Heart right ventricle (tissue), 16 donors: ENCODE data around the gene MCM5. TPM values are rescaled to one million over a fixed set of nuclear protein-coding genes. Genes with fewer than 3 reads are reported as not detected.

Experiments used
- ATAC-seq, 8 donors: fragments of 200-7000 bp; cut with Tn5 transposase; one replicate each; pipeline ENCODE4 v1.9.1; 2020; ENCODE audit warnings: mild to moderate bottlenecking in 8 of 8, moderate library complexity in 8 of 8, moderate number of reproducible peaks in 1 of 8
- DNase-seq, 2 donors: peaks; one replicate each; pipeline ENCODE4 v3.0.0-alpha.2; 2020
- H3K27ac ChIP-seq, 10 donors: fragments of 200-600 bp; sonication (generic) in 2 of 10; one replicate each; pipeline versions ENCODE4 v1.5.0 to v1.8.0; 2020 to 2022; ENCODE audit warnings: mild to moderate bottlenecking in 3 of 10
- H3K27me3 ChIP-seq, 7 donors: fragments of 200-600 bp; one replicate each; pipeline ENCODE4 v1.8.0; 2021 to 2022; ENCODE audit warnings: mild to moderate bottlenecking in 2 of 7
- H3K36me3 ChIP-seq, 9 donors: fragments of 200-600 bp; sonication (generic) in 1 of 9; one replicate each; pipeline versions ENCODE4 v1.5.0 to v1.8.0; 2020 to 2022; ENCODE audit warnings: mild to moderate bottlenecking in 2 of 9
- H3K4me1 ChIP-seq, 9 donors: fragments of 200-600 bp; sonication (generic) in 1 of 9; one replicate each; pipeline versions ENCODE4 v1.5.0 to v1.8.0; 2020 to 2022; ENCODE audit warnings: mild to moderate bottlenecking in 4 of 9
- H3K4me3 ChIP-seq, 10 donors: fragments of 200-600 bp; sonication (generic) in 2 of 10; one replicate each; pipeline versions ENCODE4 v1.5.0 to v1.8.0; 2020 to 2022; ENCODE audit warnings: mild to moderate bottlenecking in 7 of 10, moderate library complexity in 2 of 10
- H3K9me3 ChIP-seq, 11 donors: fragments of 200-600 bp in 10 of 11; sonication (generic) in 2 of 11; one replicate each; pipeline versions ENCODE4 v1.5.0 to v1.8.0; 2013 to 2022; ENCODE audit warnings: mild to moderate bottlenecking in 2 of 11, control low read depth in 1 of 11, moderate library complexity in 1 of 11
- WGBS, 2 donors: extraction: QIAGEN DNeasy Blood & Tissue Kit; methylation state at CpG; one replicate each; pipeline ENCODE4 v1.1.7; 2013; ENCODE audit warnings: inconsistent platforms in 1 of 2; 5-methylcytosine and 5-hydroxymethylcytosine counted together
- intact Hi-C, 10 donors: fragments of 100-400 bp; cut with DNase I; formaldehyde crosslinking; loops; one replicate each; pipeline versions ENCODE4 v1.11.1 to v1.14.2; 2022
- polyA plus RNA-seq, 2 donors: library from polyadenylated mRNA; stranded (reverse); fragments of 200-250 nt; gene quantifications; one replicate each; pipeline ENCODE4 v1.2.3, GENCODE V29; 2013
- total RNA-seq, 10 donors: library from RNA; stranded (reverse); fragmentation: NEBNext Ultra II Directional in 3 of 10; extraction: Animal tissue kit (Norgen Biotek cat#: 25700) in 3 of 10; gene quantifications; one replicate each; pipeline versions ENCODE4 v1.2.1 to v1.2.4, GENCODE V29; 2021 to 2023
- TF ChIP-seq, protein P1 (sequence below), 9 donors: fragments of 200-600 bp; sonication (generic) in 2 of 9; IDR thresholded peaks; one replicate each; pipeline versions ENCODE4 v1.5.0 to v1.8.0; 2021 to 2022; ENCODE audit warnings: antibody characterized with exemption in 9 of 9, mild to moderate bottlenecking in 5 of 9, moderate library complexity in 1 of 9
- donor health status: Arrhythmogenic right ventricular cardiomyopathy.
- donor health status: ischemic (EF 13 %, LVEDD 7.1; RV severe dilation, severe dysfunction).
- donor health status: healthy with polysubstance abuse.
- donor health status: DM: no; HTN: yes; CAD: no.
- donor health status: DM: no; HTN: no; CAD: no.
- donor health status: ischemic (EF 25% LVEDD 6.9; RV normal size, moderate dysfunction).
- donor health status: ischemic (EF 25% LVEDD 5.7; RV mildly dilated, moderate dysfunction).
- donor health status: healthy.
- donor health status: DM: yes; HTN: yes; CAD: no.
- donor health status: Ischemic cardiomyopathy.
- donor health status: ischemic (EF 35%, LVEDD 5.7; RV mildly dilated, moderate dysfunction).
- donor health status: nonischemic (EF 11% LVEDD 7.7; RV severe dilation, severe dysfunction).
- donor health status: DM: yes; HTN: yes; CAD: no.
- donor health status: PGD.
- donor health status: ischemic (EF 29% LVEDD 5.4; RV normal size, mild dysfunction).
- donor health status: nonischemic (EF 23%, LVEDD 6.1; RV moderate dilation, normal function).

The MCM5 gene
- total and polyA plus RNA-seq, 12 donors: 5.7 to 21.4 (median 11.2) TPM

DNA sequence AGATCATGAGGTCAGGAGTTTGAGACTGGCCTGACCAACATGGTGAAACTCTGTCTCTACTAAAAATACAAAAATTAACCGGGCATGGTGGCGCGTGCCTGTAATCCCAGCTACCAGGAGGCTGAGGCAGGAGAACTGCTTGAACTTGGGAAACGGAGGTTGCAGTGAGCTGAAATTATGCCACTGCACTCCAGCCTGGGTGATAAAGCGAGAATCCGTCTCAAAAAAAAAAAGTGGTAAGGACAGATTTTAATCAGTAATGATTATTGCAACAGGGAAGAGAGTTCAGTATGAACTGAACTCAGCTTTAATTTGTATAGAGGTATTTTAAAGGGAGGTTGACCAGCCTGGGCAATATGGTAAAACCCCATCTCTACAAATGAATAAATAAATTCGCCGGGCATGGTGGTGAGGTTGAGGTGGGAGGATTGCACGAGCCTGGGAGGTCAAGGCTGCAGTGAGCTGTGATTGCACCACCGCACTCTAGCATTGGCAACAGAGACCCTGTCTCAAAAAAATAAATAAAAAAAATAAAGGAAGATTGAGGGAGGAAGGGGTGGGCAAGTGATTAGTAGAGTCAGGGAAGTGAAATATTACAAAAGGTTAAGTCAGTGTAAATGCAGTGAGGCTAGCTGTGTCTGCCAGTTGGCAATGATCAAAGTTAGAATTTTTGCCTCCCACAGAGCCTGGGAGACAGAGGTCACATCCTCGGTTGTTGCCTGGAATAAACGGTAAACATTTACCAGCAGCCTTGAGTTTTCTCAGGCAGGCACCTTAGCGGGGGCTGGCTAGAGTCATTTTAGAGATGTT, 2.6 kb upstream of the MCM5 start:
- Histone ChIP-seq H3K27me3 (no peaks in the 10 kb centered on the region), H3K9me3 (no peaks in the 10 kb centered on the region), H3K4me3 (no peak overlapping the region), H3K27ac (peak overlapping the region in 5 of 10 donors; percentile 20 to 82 (median 44)), H3K4me1 (peaks cover 0 to 40% (median 11%) of the 10 kb centered on the region in 9 donors), H3K36me3 (peaks cover 0 to 34% (median 0%) of the 10 kb centered on the region in 9 donors)
- TF ChIP-seq, protein P1, sequence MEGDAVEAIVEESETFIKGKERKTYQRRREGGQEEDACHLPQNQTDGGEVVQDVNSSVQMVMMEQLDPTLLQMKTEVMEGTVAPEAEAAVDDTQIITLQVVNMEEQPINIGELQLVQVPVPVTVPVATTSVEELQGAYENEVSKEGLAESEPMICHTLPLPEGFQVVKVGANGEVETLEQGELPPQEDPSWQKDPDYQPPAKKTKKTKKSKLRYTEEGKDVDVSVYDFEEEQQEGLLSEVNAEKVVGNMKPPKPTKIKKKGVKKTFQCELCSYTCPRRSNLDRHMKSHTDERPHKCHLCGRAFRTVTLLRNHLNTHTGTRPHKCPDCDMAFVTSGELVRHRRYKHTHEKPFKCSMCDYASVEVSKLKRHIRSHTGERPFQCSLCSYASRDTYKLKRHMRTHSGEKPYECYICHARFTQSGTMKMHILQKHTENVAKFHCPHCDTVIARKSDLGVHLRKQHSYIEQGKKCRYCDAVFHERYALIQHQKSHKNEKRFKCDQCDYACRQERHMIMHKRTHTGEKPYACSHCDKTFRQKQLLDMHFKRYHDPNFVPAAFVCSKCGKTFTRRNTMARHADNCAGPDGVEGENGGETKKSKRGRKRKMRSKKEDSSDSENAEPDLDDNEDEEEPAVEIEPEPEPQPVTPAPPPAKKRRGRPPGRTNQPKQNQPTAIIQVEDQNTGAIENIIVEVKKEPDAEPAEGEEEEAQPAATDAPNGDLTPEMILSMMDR (IDR thresholded peaks at IDR 0.05): no peak
- intact Hi-C loops: no loop called here
- ATAC-seq (no peak), DNase-seq (no peak)
- WGBS, 2 donors: 75 to 76% methylated on average over 13 of the region's 13 CpGs

DNA sequence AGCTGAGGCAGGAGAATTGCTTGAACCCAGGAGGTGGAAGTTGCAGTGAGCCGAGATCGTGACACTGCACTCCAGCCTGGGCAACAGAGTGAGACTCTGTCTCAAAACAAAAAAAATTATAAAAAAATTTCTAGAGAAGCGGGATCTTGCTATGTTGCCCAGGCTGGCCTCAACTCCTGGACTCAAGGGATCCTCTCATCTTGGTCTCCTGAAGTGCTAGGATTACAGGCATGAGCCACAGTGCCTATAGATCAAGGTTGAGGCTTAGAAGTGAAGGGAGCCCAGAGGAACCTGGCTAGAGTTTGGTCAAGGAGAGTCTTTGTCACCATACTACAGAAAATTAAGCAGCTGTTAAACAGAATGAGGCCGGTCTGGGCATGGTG, 1.4 kb upstream of the MCM5 start:
- DNase-seq (no peak), ATAC-seq (no peak)
- intact Hi-C loops: no loop called here
- Histone ChIP-seq H3K9me3 (no peaks in the 10 kb centered on the region), H3K27ac (no peak overlapping the region), H3K36me3 (peaks cover 0 to 33% (median 5%) of the 10 kb centered on the region in 9 donors), H3K27me3 (no peaks in the 10 kb centered on the region), H3K4me1 (peaks cover 0 to 40% (median 11%) of the 10 kb centered on the region in 9 donors), H3K4me3 (no peak overlapping the region)
- TF ChIP-seq, protein P1 (IDR thresholded peaks at IDR 0.05): no peak
- WGBS, 2 donors: 97 to 99% methylated on average over 4 of the region's 4 CpGs

GRCh38 chr22:35399114-35399677, 744 bp upstream of the MCM5 start:
- Histone ChIP-seq H3K36me3 (peaks cover 0 to 33% (median 6%) of the 10 kb centered on the region in 9 donors), H3K9me3 (no peaks in the 10 kb centered on the region), H3K27me3 (no peaks in the 10 kb centered on the region), H3K4me3 (peak overlapping the region; percentile 44 to 94 (median 80)), H3K4me1 (peaks cover 0 to 40% (median 11%) of the 10 kb centered on the region in 9 donors), H3K27ac (peak overlapping the region in 9 of 10 donors; percentile 46 to 88 (median 71))
- DNase-seq: no peak
- ATAC-seq: peak in 1 of 8 donors; percentile 1
- intact Hi-C loops: no loop called here
- WGBS, 2 donors: 79 to 80% methylated on average over 24 of the region's 24 CpGs
- TF ChIP-seq, protein P1 (IDR thresholded peaks at IDR 0.05): no peak

DNA sequence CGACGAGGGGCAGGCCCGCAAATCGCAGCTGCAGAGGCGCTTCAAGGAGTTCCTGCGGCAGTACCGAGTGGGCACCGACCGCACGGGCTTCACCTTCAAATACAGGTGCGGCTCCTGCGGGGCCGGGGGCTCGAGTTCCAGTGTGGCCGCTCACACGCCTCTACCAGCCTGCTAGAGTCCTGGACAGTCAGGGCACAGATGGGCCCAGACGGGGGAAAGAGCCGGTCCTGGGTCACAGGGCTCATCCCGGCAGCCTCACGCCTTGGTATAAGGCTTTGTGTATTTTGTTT, 506 bp downstream of the MCM5 start:
- H3K4me1 ChIP-seq: peaks cover 0 to 40% (median 11%) of the 10 kb centered on the region in 9 donors
- TF ChIP-seq, protein P1 (IDR thresholded peaks at IDR 0.05): no peak
- no peaks in the 10 kb centered on the region for H3K27me3 ChIP-seq
- peak overlapping the region in 6 of 10 donors; percentile 31 to 88 (median 52) for H3K27ac ChIP-seq
- intact Hi-C loops: loop anchor here in 1 of 10 donors (10.0 kb wide), 1 partner anchor 46 kb away; no protein-coding TSS in a partner anchor
- no peaks in the 10 kb centered on the region for H3K9me3 ChIP-seq
- no peak for DNase-seq
- H3K36me3 ChIP-seq: peaks cover 0 to 39% (median 6%) of the 10 kb centered on the region in 9 donors
- H3K4me3 ChIP-seq: peak overlapping the region; percentile 70 to 94 (median 80)
- ATAC-seq: peak in 2 of 8 donors; percentile 1 to 5
- WGBS, 2 donors: 2 to 3% methylated on average over 20 of the region's 20 CpGs
